ENCODE measurements around the gene EMID1. TPM values are rescaled to one million over a fixed set of nuclear protein-coding genes. Genes with fewer than 3 reads are reported as not detected.

EMID1 gene
- total RNA-seq, 1 donor from 2014 or later, result 6.7 TPM

- peaks cover 18% of the 10 kb centered on the region for H3F3A ChIP-seq (ENCODE audit: low read depth)
- H3K4me3 ChIP-seq, result no peak overlapping the region
- no peaks in the 10 kb centered on the region for H3K9me3 ChIP-seq (ENCODE audit: low read depth)
- no peak overlapping the region for H2AFZ ChIP-seq (replicated peaks)
- peaks cover 19% of the 10 kb centered on the region for H3K27me3 Mint-ChIP-seq (ENCODE audit: insufficient read depth, low read depth)
- H3K4me3 Mint-ChIP-seq, result peak overlapping the region; percentile 52
- H3K9ac ChIP-seq, result no peak overlapping the region
- H3K36me3 ChIP-seq, result no peaks in the 10 kb centered on the region
- no peaks in the 10 kb centered on the region for H3K9me3 Mint-ChIP-seq
- peaks cover 20% of the 10 kb centered on the region for H4K20me1 ChIP-seq (ENCODE audit: low read depth)
- TF ChIP-seq EZH2 (IDR thresholded peaks at IDR 0.05) (no peak), EZH2phosphoT487 (IDR thresholded peaks at IDR 0.05) (no peak), CTCF (IDR thresholded peaks at IDR 0.05) (no peak)
- H3K27me3 ChIP-seq, result peaks cover 32% of the 10 kb centered on the region
- no peak overlapping the region for H3K4me2 ChIP-seq
- no peak overlapping the region for H3K27ac ChIP-seq
- no peak overlapping the region for H3K27ac Mint-ChIP-seq
- H3K36me3 Mint-ChIP-seq, result no peaks in the 10 kb centered on the region
- H3K79me2 ChIP-seq (ENCODE audit: low read depth), result no peaks in the 10 kb centered on the region
- peaks cover 48% of the 10 kb centered on the region for H3K4me1 Mint-ChIP-seq
- DNase-seq (ENCODE audit: low spot score), result no peak
- peaks cover 13% of the 10 kb centered on the region for H3K4me1 ChIP-seq
Observed at GRCh38 chr22:29308791-29309262, 103.1 kb downstream of the EMID1 start.

Small RNA genes lying within 50 kb of the gene (small RNA-seq; reads per million reads assigned to genes)
- not detected for gene RNU6-1219P

Other genes with a start within 250 kb of the EMID1 start
- gene C22orf31, start 144.1 kb upstream of the EMID1 start, total RNA-seq (ENCODE audit: low replicate concordance), result not detected in 2 replicates
- 1.4 and 1.9 TPM in 2 replicates for gene KREMEN1, start 132.9 kb upstream of the EMID1 start, total RNA-seq (ENCODE audit: low replicate concordance)
- gene RHBDD3, start 62.1 kb downstream of the EMID1 start, total RNA-seq (ENCODE audit: low replicate concordance), result 16.3 and 78.8 TPM in 2 replicates
- gene EWSR1, start 62.4 kb downstream of the EMID1 start, total RNA-seq (ENCODE audit: low replicate concordance), result 281 and 379 TPM in 2 replicates
- 0.95 and 5.1 TPM in 2 replicates for gene GAS2L1, start 100.8 kb downstream of the EMID1 start, total RNA-seq (ENCODE audit: low replicate concordance)
- 0.09 and 0.26 TPM in 2 replicates for gene RASL10A, start 109.8 kb downstream of the EMID1 start, total RNA-seq (ENCODE audit: low replicate concordance)
- gene AP1B1, start 182.7 kb downstream of the EMID1 start, total RNA-seq (ENCODE audit: low replicate concordance), result 34.7 and 57.0 TPM in 2 replicates
- not detected in 2 replicates for gene RFPL1, start 232.7 kb downstream of the EMID1 start, total RNA-seq (ENCODE audit: low replicate concordance)

Data from neural progenitor cell (in vitro differentiated cells).